ENCODE measurements around the gene SLC46A2. TPM values are rescaled to one million over a fixed set of nuclear protein-coding genes. Genes with fewer than 3 reads are reported as not detected.

Gene SLC46A2
- total and polyA plus RNA-seq, 2 of the 13 experiments (the other 11 are each of a cell fraction or from before 2014, with no cell fraction given) = not detected

DNA sequence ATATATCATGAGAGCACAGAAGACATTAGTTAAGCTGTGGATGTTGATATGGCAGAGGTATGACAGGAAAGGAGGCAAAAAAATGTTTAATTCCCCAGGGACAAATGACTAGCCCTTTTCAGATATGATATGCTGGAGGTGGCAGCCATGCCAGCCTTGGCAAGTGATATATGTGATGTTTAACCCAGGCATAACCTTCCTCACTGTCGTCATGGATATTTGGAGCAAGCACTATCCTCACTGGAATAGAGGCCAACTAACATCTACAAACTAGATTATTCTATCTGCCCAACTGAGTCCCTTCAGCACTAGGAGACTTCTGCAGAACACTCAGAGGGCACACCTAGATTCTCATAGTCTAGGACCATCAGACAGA, 27.3 kb upstream of the SLC46A2 start (continued):
- TF ChIP-seq, protein P1, sequence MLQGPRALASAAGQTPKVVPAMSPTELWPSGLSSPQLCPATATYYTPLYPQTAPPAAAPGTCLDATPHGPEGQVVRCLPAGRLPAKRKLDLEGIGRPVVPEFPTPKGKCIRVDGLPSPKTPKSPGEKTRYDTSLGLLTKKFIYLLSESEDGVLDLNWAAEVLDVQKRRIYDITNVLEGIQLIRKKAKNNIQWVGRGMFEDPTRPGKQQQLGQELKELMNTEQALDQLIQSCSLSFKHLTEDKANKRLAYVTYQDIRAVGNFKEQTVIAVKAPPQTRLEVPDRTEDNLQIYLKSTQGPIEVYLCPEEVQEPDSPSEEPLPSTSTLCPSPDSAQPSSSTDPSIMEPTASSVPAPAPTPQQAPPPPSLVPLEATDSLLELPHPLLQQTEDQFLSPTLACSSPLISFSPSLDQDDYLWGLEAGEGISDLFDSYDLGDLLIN (CRISPR knock-in tag; IDR thresholded peaks at IDR 0.05; ENCODE audit: borderline replicate concordance) = no peak
- no peak for TF ChIP-seq ZNF616 (CRISPR knock-in tag; IDR thresholded peaks at IDR 0.05; ENCODE audit: low read depth)
- no peak for TF ChIP-seq ZNF143 (CRISPR knock-in tag; IDR thresholded peaks at IDR 0.05)
- no peak for TF ChIP-seq NFKBIZ (CRISPR knock-in tag; IDR thresholded peaks at IDR 0.05)
- TF ChIP-seq KDM4B (CRISPR knock-in tag; IDR thresholded peaks at IDR 0.05) = no peak
- no peak for TF ChIP-seq AHDC1 (CRISPR knock-in tag; IDR thresholded peaks at IDR 0.05; ENCODE audit: borderline replicate concordance)
